GM23338 (cell line): ENCODE data around the gene SLC12A7. TPM values are rescaled to one million over a fixed set of nuclear protein-coding genes. Genes with fewer than 3 reads are reported as not detected.

Experiments
- ATAC-seq: fragments of 200-7000 bp; cut with Tn5 transposase; 3 replicates; pipeline ENCODE4 v1.9.1; 2020
- DNase-seq: peaks from one replicate; pipeline ENCODE4 v3.0.0-alpha.2; 2015; ENCODE audit warnings: low spot score
- H2AFZ ChIP-seq: fragments of 200-600 bp; sonication (generic); 2 replicates; pipeline ENCODE4 v1.8.0; 2016; ENCODE audit warnings: antibody characterized with exemption, mild to moderate bottlenecking, moderate library complexity
- H3F3A ChIP-seq: fragments of 200-600 bp; sonication (generic); replicated peaks from 2 replicates; pipeline ENCODE4 v1.8.0; 2017; ENCODE audit warnings: antibody characterized with exemption, mixed run types, low read depth
- H3K27ac ChIP-seq: fragments of 200-600 bp; sonication (generic); 2 replicates; pipeline ENCODE4 v1.6.1; 2016; ENCODE audit warnings: low read depth
- H3K27me3 ChIP-seq: fragments of 200-600 bp; sonication (generic); 2 replicates; pipeline ENCODE4 v1.8.0; 2016; ENCODE audit warnings: mild to moderate bottlenecking, mixed run types, moderate library complexity; ENCODE audit not compliant: insufficient read depth
- H3K36me3 ChIP-seq: fragments of 200-600 bp; sonication (generic); 2 replicates; pipeline ENCODE4 v1.8.0; 2016; ENCODE audit warnings: mild to moderate bottlenecking; ENCODE audit not compliant: insufficient read depth
- H3K4me1 ChIP-seq: fragments of 200-600 bp; sonication (generic); 2 replicates; pipeline ENCODE4 v1.8.0; 2016; ENCODE audit warnings: mild to moderate bottlenecking, moderate library complexity; ENCODE audit not compliant: insufficient read depth
- H3K4me2 ChIP-seq: fragments of 200-600 bp; sonication (generic); 2 replicates; pipeline ENCODE4 v1.7.1; 2017; ENCODE audit warnings: mixed run types
- H3K4me3 ChIP-seq: fragments of 200-600 bp; sonication (generic); 2 replicates; pipeline ENCODE4 v1.6.1; 2016; ENCODE audit warnings: mixed run types
- H3K79me2 ChIP-seq: fragments of 200-600 bp; sonication (generic); replicated peaks from 2 replicates; pipeline ENCODE4 v1.8.0; 2017; ENCODE audit warnings: mild to moderate bottlenecking; ENCODE audit not compliant: insufficient read depth
- H3K9me2 ChIP-seq: fragments of 200-600 bp; sonication (generic); 2 replicates; pipeline ENCODE4 v1.8.0; 2017; ENCODE audit not compliant: insufficient read depth
- H4K20me1 ChIP-seq: fragments of 200-600 bp; sonication (generic); replicated peaks from 2 replicates; pipeline ENCODE4 v1.8.0; 2017; ENCODE audit warnings: mild to moderate bottlenecking; ENCODE audit not compliant: insufficient read depth
- H3K27ac Mint-ChIP-seq: 2 replicates; pipeline ENCODE4 v1.8.0; 2020; ENCODE audit warnings: inconsistent platforms, mild to moderate bottlenecking, moderate library complexity, mixed read lengths
- H3K27me3 Mint-ChIP-seq: 3 replicates; pipeline ENCODE4 v1.8.0; 2022; ENCODE audit warnings: low read depth, mild to moderate bottlenecking, moderate library complexity, mixed read lengths, inconsistent platforms; ENCODE audit not compliant: insufficient read depth, poor library complexity
- H3K36me3 Mint-ChIP-seq: 3 replicates; pipeline ENCODE4 v1.8.0; 2021; ENCODE audit warnings: low read depth, mild to moderate bottlenecking, inconsistent platforms, moderate library complexity, mixed read lengths
- H3K4me1 Mint-ChIP-seq: 3 replicates; pipeline ENCODE4 v1.8.0; 2020; ENCODE audit warnings: mild to moderate bottlenecking, inconsistent platforms, mixed read lengths
- H3K4me3 Mint-ChIP-seq: 3 replicates; pipeline ENCODE4 v1.8.0; 2021; ENCODE audit warnings: moderate library complexity, mild to moderate bottlenecking, inconsistent platforms, mixed read lengths
- H3K9me3 Mint-ChIP-seq: 3 replicates; pipeline ENCODE4 v1.8.0; 2020; ENCODE audit warnings: moderate library complexity, mild to moderate bottlenecking, inconsistent platforms, mixed read lengths
- CREB1 ChIP-seq: fragments of 250-450 bp; sonication (Bioruptor Pico); IDR thresholded peaks from 2 replicates; pipeline ENCODE4 v1.5.0; 2020; ENCODE audit warnings: low read depth, mild to moderate bottlenecking, moderate library complexity
- CTCF ChIP-seq, 2 experiments: fragments of 200-600 bp in 1 of 2; sonication (generic) in 1 of 2; conservative IDR thresholded peaks; 2 replicates each; pipeline versions ENCODE4 v1.5.1 to v1.6.1; 2016 to 2017; ENCODE audit warnings: antibody characterized with exemption in 2 of 2, low read depth in 2 of 2, mild to moderate bottlenecking in 2 of 2, moderate library complexity in 1 of 2
- ETS1 ChIP-seq: IDR thresholded peaks from 2 replicates; pipeline ENCODE4 v1.6.1; 2016; ENCODE audit warnings: antibody characterized with exemption
- EZH2 ChIP-seq: fragments of 200-600 bp; sonication (generic); IDR thresholded peaks from one replicate; pipeline ENCODE4 v1.8.0; 2017; ENCODE audit warnings: antibody characterized with exemption, mild to moderate bottlenecking, low read depth; ENCODE audit not compliant: unreplicated experiment
- EZH2phosphoT487 ChIP-seq: fragments of 200-600 bp; sonication (generic); IDR thresholded peaks from one replicate; pipeline ENCODE4 v1.8.1; 2018; ENCODE audit warnings: antibody characterized with exemption; ENCODE audit not compliant: unreplicated experiment
- JUNB ChIP-seq: IDR thresholded peaks from one replicate; pipeline ENCODE4 v1.6.1; 2016; ENCODE audit warnings: antibody characterized with exemption; ENCODE audit not compliant: unreplicated experiment
- NANOG ChIP-seq: IDR thresholded peaks from 2 replicates; pipeline ENCODE4 v1.6.1; 2016; ENCODE audit warnings: antibody characterized with exemption, borderline replicate concordance
- POLR2AphosphoS5 ChIP-seq: IDR thresholded peaks from 2 replicates; pipeline ENCODE4 v1.6.1; 2016; ENCODE audit warnings: antibody characterized with exemption, low read depth
- REST ChIP-seq: IDR thresholded peaks from one replicate; pipeline ENCODE4 v1.6.1; 2018; ENCODE audit warnings: antibody characterized with exemption; ENCODE audit not compliant: unreplicated experiment
- STAT1 ChIP-seq: IDR thresholded peaks from one replicate; pipeline ENCODE4 v1.6.1; 2016; ENCODE audit warnings: antibody characterized with exemption; ENCODE audit not compliant: unreplicated experiment
- ZNF114 ChIP-seq: fragments of 250-450 bp; sonication (Bioruptor Pico); IDR thresholded peaks from 2 replicates; pipeline ENCODE4 v1.5.0; 2020; ENCODE audit warnings: mild to moderate bottlenecking, moderate library complexity
- ZNF331 ChIP-seq: fragments of 250-450 bp; sonication (Bioruptor Pico); IDR thresholded peaks from 2 replicates; pipeline ENCODE4 v1.5.0; 2020; ENCODE audit warnings: low read depth, mild to moderate bottlenecking, moderate library complexity
- ZNF462 ChIP-seq: fragments of 250-450 bp; sonication (Bioruptor Pico); IDR thresholded peaks from 2 replicates; pipeline ENCODE4 v1.5.0; 2020; ENCODE audit warnings: mild to moderate bottlenecking, moderate library complexity
- polyA plus RNA-seq: library from polyadenylated mRNA; unstranded; fragments of >200 nt; fragmentation: Nextera tagmentation; extraction: Ambion mirVana; gene quantifications from 2 replicates; pipeline ENCODE4 v1.2.1, GENCODE V29; 2016
- total RNA-seq: library from RNA; depleted of rRNA; stranded (reverse); fragments of >200 nt; shearing (Covaris generic); gene quantifications from 2 replicates; pipeline ENCODE4 v1.2.3, GENCODE V29; 2014

The SLC12A7 gene
- total and polyA plus RNA-seq, 2 experiments from 2014 or later: 7.4 to 32.2 TPM

GRCh38 chr5:1017691-1018455 lies 94.0 kb downstream of the SLC12A7 start:
- Histone ChIP-seq H3K9me2 (no peaks in the 10 kb centered on the region), H3K79me2 (no peaks in the 10 kb centered on the region), H2AFZ (no peak overlapping the region), H3K27me3 (no peaks in the 10 kb centered on the region), H3K27ac (no peak overlapping the region), H3F3A (no peaks in the 10 kb centered on the region; the same call in 1 of the 2 replicates), H3K4me2 (no peak overlapping the region), H3K4me3 (no peak overlapping the region), H3K36me3 (no peaks in the 10 kb centered on the region), H3K4me1 (no peaks in the 10 kb centered on the region; the same call in 1 of the 2 replicates), H4K20me1 (no peaks in the 10 kb centered on the region)
- ATAC-seq (no peak), DNase-seq (no peak)
- Mint-ChIP-seq H3K9me3 (no peaks in the 10 kb centered on the region), H3K36me3 (no peaks in the 10 kb centered on the region; the same call in 2 of the 3 replicates), H3K27ac (no peak overlapping the region), H3K4me3 (no peak overlapping the region), H3K27me3 (peaks cover 8% of the 10 kb centered on the region), H3K4me1 (peaks cover 12% of the 10 kb centered on the region)
- no peak for TF ChIP-seq POLR2AphosphoS5
- TF ChIP-seq JUNB: no peak
- no peak for TF ChIP-seq EZH2phosphoT487
- TF ChIP-seq CREB1 (CRISPR knock-in tag): no peak
- no peak for TF ChIP-seq ZNF331 (CRISPR knock-in tag)
- no peak for TF ChIP-seq CTCF (conservative IDR thresholded peaks at IDR 0.05; ENCODE audit: low read depth in 2 of 2)
- TF ChIP-seq NANOG: no peak
- TF ChIP-seq STAT1: no peak
- no peak for TF ChIP-seq ETS1
- no peak for TF ChIP-seq EZH2
- no peak for TF ChIP-seq ZNF462 (CRISPR knock-in tag)
- no peak for TF ChIP-seq ZNF114 (CRISPR knock-in tag)
- no peak for TF ChIP-seq REST
